AML-193 (cell line): ENCODE results near the gene TMOD1.
"Not testable (repeated sequence)": the region's sequence is repeated elsewhere in the genome, so short reads cannot be mapped to it uniquely, and the experiment has no call there.

Experiments
- DNase-seq, 2 experiments: peaks; one replicate each; lab custom pipeline; 2025; lab: John Stamatoyannopoulos, UW

Gene TMOD1

GRCh38 chr9:97498846-97499245 lies 2.6 kb upstream of the TMOD1 start:
- not testable (repeated sequence) for DNase-seq

DNA sequence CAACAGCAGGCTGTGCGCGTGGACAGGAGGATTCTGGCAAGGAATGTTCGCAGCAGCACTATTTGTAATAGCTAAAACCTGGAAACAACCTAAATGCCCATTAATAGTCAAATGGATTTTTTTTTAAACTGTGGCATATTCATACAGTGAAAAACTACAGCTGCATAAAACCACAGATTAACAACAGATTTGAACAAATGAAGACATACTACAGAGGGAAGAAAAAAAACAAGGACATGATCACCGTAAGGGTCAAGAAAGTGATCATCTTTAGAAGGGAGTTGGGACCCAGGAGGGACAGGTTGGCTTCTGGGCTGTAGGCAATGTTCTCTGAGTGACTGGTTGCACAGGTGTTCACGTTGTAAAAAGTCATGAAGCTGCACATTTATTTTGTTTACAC lies 1.2 kb upstream of the TMOD1 start:
- DNase-seq = no peak

GRCh38 chr9:97500765-97501176 lies 695 bp upstream of the TMOD1 start:
- no peak for DNase-seq

- no peak for DNase-seq
Measured at GRCh38 chr9:97501972-97502221, 431 bp downstream of the TMOD1 start.

GRCh38 chr9:97502222-97502983 lies 937 bp downstream of the TMOD1 start:
- DNase-seq = no peak

- DNase-seq = no peak
Measured at GRCh38 chr9:97502984-97503861, 1.8 kb downstream of the TMOD1 start.

GRCh38 chr9:97503862-97504210 lies 2.4 kb downstream of the TMOD1 start:
- DNase-seq = no peak

DNA sequence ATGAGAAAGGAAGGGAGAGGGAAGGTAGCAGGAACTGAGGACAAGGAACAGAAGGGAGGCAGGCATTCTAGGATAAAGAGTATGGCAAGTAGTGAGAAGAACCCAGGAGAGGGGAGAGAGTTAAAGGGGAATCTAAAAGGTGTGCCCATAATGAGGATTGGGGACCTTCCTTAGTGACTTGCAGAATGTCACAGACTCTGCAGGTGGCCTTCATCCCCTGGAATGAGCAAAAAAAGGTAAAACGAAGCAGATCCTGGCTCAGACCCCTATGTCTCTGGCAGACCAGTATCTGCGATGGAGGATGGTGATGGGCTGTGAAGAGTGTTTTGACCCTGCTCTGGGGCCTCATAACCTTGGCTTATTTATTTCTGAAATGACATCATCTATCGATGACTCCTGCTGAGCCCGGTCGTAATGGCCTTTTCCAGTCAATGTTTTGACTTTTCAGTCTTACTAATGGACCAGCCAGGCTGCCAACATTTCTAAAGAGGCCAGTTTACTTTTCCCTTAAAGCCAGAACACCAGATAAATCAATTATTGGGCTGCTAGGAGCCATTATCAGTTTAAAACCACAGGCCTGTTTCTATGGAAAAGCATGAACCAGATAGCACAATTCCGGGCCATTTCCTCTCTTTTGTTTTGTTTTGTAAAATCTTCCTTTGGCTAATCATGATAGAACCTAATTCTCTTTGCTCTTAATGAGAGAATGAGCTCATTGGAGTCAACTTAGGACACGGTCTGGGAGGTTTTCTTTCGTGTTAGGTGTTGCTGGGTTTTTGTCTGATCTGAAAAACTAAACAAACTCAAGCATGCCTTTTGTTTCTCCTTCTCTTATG lies 3.1 kb downstream of the TMOD1 start:
- no peak for DNase-seq

GRCh38 chr9:97505845-97506244 lies 4.4 kb downstream of the TMOD1 start:
- DNase-seq = no peak

DNA sequence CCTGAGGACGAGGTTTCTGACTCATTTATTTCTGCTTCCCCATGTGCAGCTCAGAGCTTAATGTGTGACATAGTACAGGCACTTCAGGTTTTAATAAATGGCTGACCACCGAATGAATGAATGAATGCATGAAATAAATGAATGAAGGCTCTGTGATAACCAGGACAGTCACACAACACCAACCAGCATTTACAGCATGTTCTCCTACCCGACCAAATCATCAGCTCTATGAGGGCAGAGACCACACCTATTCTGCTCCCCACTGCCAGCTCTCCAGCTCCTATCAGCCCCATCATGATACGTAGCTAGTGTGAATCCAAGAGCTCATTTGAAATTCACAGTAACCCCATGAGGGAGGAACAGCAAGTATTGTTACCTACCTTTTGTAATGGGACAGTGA lies 4.8 kb downstream of the TMOD1 start:
- no peak for DNase-seq

GRCh38 chr9:97506787-97507186 lies 5.3 kb downstream of the TMOD1 start:
- DNase-seq = no peak

GRCh38 chr9:97507428-97507984 lies 6.0 kb downstream of the TMOD1 start:
- no peak for DNase-seq

- DNase-seq = no peak
Measured at GRCh38 chr9:97508852-97509251, 7.4 kb downstream of the TMOD1 start.

- no peak for DNase-seq
Measured at GRCh38 chr9:97510797-97511654, 9.6 kb downstream of the TMOD1 start.

DNA sequence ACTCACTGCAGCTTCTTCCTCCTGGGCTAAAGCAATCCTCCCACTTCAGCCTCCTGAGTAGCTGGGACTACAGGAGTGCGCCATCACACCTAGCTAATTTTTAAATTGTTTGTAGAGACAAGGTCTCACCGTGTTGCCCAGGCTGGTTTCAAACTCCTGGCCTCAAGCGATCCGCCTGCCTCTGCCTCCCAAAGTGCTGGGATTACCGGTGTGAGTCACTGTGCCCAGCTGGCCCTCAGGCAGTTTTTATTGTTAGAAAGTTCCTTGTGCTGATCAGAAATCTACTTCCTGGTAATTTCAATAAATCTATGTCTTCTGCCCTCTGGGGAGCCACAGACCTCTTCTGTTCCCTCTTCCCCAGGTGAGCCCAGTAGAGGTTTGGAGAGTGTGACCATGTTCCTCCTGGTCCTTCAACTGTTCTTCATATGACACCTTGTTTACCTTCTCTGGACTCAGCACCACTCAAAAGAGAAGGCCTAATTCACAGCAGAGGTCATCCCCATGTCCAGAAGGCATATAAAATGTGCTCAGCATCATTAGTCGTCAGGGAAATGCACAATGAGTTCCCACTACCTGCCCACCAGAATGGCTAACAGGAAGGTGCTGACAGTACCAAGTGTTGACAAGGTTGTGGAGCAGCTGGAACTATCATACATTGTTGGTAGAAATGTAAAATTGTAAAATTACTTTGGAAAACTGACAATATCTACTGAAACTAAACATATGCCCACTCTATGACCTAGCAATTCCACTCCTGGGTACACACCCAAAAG lies 10.4 kb downstream of the TMOD1 start:
- no peak for DNase-seq

GRCh38 chr9:97512966-97513560 lies 11.6 kb downstream of the TMOD1 start:
- no peak for DNase-seq

- no peak for DNase-seq
Measured at GRCh38 chr9:97514531-97514930, 13.1 kb downstream of the TMOD1 start.

DNA sequence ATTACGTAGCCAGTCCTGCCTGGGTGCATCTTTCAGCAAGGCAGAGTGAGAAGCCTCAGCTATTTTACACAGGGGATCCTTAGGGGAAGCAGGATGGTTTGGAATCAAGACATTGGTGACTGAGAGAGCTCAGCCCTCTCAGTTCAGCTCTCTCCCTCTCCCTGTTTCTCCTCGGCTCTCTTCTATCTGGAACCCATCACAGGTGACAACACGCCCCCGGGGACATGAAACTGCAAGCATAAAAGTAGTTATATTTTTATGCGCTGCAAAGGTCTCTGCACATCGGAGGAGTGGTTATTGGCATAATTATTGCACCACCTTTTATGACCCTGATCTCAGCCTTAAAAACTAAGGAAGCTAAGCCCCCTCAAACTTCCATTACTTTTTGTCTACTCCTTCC lies 14.2 kb downstream of the TMOD1 start:
- no peak for DNase-seq

GRCh38 chr9:97516111-97516510 lies 14.6 kb downstream of the TMOD1 start:
- DNase-seq = no peak
